PFSK-1 (cell line): Measurements from ENCODE around the gene TRIL.

ENCODE experiments used
- POLR2AphosphoS5 ChIP-seq: IDR thresholded peaks from 2 replicates; pipeline ENCODE4 v1.6.1; 2012; ENCODE audit warnings: low read depth, mild to moderate bottlenecking, control low read depth, low read length, moderate library complexity
- TAF1 ChIP-seq: IDR thresholded peaks from 2 replicates; pipeline ENCODE4 v1.6.1; 2012; ENCODE audit warnings: low read length, control low read depth, borderline replicate concordance; ENCODE audit not compliant: insufficient read depth

- TF ChIP-seq TAF1 (no peak), POLR2AphosphoS5 (no peak)
Observed at GRCh38 chr7:28990200-28990960, 32.2 kb upstream of the TRIL start.
